GM18520 (cell line): ENCODE results near the gene LHX3.

Source experiments
- ATAC-seq: cut with Tn5 transposase; IDR thresholded peaks from one replicate; pipeline ENCODE4 v1.9.1; 2021; ENCODE audit not compliant: unreplicated experiment

The LHX3 gene

DNA sequence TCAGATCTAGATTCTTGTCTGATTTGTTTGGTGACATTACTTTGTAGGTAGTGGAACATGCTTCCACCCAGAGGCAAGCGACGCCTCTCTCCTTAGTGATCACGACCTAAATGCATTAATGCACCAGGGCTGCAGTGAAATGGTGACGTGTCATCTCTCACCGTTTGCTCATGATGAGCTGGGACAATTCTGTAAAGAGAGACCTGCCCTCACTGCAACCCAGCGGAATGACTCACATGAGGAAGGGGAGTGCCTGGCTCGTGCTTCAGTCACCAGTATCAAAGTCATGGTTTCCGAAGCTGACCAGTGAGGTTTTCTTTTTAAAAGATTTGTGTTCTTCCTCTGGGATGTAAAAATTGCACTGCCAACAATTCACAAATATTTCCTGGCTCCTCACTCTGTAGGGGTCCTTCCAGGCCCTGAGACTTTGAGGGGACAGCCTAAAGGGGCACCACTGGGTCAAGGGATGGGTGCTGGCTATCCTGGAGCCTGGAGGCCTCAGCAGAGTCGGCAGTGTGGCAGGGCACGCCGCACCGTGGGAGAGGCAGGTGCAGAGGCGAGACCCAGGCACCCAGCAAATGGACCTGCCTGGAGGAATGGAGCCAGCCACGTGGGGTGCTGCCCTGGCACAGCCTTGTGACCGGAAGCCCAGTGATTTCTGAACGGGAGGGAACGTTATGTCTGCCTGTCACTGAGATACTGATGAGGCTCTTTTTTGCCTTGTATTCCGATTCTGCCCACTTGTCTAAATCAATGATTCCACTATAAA, 23.4 kb upstream of the LHX3 start:
- ATAC-seq, result no peak

DNA sequence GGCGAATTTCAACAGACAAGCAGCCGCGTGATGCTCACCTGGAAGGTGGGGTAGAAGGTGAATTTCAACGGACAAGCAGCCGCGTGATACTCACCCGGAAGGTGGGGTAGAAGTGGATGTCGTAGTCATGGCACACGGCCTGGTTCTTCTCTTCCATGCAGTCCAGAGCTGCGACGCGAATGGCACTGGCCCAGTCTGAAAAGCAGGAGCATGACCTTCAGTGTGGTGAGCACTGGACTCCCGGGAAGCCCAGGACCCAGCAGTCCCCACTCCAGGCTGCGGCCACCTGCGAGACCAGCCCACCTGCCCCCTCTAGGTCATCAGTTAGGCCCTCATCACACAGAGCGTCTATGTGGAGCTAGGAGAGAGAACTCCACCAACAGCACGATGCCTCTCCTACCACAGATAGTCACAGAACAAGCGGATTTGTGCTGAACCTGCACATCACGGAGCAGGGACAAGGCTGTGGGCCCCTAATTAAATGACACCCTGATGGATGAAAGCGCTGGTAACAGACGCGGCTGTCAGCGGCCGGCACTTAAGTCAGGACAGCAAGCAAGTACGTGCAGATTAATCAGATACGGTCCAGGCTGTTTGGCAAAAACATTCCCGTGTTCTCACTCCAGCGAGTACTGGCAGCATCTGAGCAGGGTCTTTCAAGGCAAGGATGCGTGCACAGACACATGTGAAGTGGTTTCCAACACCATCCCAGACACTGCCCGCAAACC, 21.9 kb upstream of the LHX3 start:
- no peak for ATAC-seq

DNA sequence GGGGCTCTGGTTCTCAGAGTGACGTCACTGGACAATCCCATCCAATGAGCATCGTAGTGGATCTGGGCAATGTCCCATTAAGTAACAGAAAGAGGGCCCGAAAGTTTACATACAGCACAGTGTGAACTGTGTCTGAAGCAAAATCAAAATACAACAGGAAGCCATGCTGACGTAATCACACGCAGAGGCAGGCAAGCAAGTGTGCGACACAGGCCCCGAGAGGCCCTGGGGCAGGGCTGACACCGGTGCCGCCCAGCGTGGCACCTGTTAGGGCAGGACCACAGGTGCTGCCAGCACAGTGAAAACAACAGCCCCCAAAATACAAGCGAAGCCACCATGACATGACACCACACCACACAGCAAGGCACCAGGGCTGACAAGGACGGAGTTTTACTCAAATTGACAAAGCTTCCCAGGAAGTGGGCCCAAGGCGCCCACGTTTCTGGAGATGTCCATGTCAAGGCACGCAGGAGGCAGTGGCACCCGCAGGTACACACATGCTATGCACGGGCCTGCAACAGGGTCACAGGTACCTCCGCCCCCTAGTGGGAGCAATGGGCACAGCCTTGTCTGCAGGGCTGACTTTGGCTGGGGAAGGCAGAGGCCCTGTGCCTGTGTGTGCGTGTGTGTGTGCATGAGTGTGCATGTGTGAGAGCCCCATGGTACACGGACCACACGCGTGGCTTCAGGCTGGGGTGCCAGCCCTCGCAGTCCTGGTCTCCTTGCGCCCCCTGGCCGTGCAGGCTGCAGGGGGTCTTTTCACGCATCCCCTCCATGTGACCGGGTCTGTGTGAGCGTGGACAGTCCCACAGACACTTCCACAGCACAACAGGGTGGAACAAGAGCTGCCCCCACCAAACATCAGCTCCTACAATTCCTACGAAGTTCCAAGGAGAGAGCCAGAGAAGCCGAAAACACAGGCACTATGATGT, 21.1 kb upstream of the LHX3 start:
- ATAC-seq, result peak; percentile 41

DNA sequence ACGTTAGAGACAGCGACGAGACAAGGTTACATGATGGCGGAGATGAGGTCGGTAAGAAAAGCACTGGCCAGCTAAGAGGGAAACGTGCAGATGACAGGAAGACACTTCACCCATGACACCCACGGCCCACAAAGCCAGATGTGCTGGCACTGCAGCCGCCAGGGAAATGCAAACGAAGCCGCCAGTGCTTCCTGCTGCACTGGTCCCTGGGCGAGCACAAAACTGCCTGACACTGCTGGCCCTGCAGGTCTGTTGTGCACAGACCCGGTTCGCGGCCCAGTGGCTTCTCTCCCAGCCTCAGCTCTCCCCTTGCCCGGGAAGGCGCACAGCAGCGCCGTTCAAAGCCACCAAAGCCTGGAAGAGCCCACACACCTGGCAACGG, 20.4 kb upstream of the LHX3 start:
- peak; percentile 28 for ATAC-seq

DNA sequence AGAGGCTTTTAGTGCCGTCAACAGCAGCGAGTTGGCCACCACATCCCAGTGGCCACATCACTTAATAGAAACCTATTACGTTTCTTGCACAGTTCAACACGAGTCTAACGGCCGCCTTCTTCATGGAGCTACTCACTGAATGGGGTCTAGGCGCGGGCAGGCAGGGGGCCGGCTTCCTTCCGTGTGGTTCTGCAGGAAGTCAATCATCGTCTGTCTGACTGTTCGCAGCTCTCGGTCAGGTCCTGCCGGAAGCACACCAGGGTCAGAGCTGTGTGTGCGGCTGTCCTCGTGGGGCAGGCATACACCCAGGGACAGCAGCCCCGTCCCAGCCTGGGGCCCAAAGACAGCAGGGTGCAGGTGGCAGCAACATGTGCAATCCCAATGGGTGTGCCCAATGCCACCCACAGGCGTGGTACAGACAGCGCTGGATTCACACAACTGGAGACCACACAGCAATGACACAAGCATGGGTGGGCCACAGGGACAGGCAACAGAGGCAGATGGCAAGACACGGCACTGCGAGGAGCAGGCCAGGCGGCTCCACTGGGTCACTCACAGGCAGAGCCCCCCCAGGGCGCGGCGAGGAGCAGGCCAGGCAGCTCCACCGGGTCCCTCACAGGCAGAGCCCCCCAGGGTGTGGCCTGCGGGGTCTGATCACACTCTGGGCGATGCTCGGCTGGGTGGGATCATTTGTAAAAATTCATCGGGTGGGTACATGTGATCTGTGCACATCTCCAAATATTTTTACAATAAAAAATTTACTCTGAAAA, 19.1 kb upstream of the LHX3 start:
- no peak for ATAC-seq

DNA sequence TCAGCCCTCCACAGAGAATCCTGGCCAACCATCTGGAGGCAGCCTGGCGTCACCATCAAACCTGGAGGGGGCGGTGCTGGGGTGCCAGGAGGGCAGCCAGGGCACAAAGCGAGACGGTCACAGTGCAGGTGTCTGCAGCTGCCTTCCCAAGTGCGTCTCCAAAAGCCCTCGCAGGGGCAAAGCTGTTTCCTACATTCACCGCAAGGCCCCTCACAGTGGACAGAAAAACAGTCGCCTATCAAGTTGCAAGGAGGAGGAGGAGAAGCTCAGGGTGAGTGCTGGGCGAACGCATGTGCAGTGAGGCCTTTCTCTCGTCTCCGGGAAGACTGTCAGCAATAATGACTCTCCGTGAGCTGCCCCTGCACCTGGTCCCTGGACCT, 18.0 kb upstream of the LHX3 start:
- ATAC-seq, result no peak

DNA sequence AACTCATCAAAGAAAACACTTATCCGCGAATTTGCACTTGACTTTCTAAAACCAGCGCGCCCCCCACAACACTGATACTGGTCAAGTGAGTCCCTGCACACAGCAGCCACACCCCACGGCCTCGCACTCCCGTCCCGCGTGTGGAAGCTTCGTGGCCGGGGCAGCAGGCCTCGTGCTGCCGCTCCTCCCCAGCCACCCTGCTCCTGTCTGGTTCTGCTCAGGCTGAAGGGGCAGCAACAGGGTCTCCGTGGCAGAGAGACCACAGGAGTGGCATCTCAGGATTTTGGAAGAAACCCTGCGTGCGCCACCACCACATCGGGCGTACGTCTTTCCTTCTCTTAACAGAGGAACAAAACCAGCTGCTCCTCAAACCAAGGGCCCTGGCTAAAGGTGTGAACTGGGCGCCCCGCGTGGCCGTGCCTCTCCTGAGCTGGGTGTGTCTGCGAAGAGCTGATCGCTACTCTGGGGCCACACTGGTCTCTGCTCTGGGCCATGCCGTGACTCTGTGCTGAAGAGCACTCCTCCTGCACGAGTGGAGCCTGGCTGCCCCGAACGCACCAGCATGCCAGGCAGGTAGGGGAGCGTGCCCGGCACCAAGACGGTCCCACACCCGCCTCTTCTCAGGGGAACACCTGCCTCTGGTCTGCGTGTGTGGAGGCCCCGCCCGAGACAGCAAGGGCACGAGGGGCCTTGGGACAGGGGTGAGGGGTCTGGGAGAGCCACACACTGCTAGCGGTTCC, 17.4 kb upstream of the LHX3 start:
- ATAC-seq, result no peak

DNA sequence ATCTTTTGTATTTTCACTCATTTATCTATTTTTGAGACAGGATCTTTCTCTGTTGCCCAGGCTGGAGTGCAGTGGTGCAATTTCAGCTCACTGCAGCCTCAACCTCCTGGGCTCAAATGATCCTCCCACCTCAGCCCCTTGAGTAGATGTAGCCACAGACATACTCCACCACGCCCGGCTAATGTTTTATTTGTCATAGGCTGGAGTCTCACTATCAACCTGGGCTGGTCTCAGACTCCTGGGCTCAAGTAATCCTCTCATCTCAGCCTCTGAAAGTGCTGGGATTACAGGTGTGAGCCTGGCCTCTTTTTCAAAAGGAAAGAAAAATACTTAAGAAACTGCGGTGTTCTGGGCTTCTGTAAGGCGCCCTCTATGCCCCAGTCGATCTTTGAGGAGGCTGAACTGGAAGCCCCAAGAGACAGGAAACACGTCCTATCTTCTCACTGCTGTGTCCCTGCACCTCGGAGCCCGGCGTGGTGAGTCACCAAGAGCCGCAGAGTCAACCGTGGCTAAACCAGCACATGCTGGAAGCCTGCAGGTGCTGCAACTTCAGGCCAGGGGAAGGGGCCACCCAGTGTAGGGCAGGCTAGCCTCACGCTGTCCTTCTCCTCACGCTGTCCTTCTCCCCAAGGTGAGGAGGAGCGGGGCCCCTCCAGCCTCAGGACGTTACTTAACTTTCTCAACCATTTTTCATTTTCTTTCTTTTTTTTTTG, 15.2 kb upstream of the LHX3 start:
- no peak for ATAC-seq

DNA sequence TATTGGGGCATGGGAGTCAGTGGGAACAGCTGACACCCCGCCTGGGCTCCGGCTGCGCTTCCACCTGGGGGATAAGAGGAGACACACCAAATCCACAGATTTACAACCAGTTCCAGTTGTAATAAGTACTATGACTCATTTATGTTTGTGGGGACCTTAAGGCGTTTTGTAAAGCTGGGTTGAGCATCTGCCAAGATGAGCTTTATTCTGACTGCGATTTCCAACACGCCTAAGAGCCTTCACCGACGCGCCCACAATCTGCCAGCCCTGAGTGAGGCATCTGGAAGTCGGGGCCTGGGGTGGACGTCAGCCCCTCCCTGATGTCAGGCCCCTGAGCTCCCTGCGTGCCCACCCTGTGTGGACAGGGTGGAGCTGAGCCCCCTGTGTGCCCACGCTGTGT, 14.3 kb upstream of the LHX3 start:
- no peak for ATAC-seq

DNA sequence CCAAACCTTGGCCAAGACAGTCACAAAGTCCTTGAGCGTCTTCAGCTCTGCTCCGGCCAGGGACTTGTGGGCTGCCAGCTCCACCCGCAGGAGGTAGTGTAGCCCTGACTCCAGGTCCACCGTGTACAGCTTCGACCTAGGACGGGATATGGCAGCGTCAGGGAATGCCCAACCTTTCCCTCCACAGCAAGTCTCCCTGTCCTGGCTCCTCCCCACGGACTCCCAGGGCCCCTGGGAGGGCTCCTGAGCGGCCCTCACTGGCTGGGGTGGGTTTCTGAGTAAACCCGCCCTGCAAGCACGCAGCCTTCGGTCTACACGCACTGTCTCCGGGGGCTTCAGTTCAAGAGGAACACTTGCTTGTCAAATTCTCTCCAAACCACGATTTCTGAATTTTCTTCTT, 13.7 kb upstream of the LHX3 start:
- ATAC-seq, result no peak

DNA sequence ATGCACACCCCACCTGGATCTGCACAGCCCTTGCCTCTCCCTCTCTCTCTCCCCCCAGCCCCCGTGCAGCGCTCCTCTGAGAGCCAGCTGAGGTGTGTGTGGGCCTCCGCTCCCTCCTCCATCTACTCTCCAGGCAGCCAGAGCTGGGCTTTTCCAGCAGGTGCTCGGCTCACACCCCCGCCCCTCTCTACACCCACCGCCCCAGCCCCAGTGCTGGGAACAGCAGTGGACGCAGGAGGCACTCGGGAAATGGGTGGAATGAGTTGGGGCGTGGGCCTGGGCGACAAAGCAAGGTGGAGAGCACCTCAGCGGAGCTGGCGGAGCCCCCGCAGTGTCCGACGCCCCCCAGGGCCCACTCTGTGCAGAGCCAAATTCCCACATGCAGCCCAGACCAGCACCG, 13.3 kb upstream of the LHX3 start:
- no peak for ATAC-seq

DNA sequence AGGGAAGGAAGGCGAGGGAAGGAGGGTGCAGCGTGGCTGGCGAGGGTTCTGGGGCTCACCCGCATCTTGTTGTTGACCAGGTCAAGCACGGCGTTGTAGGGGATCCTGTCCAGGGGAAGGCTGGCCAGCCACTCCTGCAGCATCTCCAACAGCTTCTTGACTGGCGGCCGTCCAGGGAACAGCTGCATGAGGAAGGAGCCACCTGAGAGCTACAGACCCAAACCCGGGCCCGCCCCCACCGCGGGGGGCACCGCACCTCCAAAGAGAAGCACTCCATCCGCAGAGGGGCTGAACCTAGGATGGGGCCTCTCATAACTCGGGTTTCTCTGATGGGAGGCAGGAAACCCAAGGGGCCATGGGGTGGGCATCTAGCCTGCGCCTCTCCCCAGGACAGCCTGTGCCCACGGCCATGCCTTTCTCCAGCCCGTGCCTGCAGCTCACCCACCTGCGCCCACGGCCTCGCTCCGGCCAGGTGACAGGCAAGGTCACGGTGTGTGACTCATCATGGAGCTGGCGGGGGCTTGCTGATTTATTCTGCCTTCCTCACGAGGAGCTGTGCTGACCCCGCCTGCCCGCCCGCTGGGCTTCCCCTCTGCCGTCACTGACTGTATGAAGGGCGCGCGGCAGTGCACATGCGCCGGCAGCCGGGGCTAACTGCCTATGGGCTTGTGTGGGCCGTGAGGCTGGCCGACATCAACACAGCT, 11.8 kb upstream of the LHX3 start:
- ATAC-seq, result no peak

DNA sequence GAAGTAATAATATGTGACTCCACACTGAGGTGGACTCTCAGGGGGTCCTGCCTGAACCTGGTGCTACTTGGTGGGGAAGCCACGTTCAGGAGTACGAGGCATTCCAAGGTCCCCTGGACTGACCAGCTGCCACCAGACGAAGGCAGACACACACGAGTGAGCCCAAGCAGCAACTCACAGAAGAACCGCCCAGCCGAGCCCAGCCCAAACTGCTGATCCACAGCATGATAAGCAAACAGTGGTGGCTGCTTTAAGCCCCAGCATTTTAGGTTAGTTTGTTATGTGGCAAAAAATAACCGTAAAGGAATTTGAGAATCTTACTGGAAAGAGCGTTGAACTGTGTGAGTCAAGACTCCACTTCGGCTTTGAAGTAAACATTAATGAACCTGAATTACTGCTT, 8.8 kb upstream of the LHX3 start:
- no peak for ATAC-seq

DNA sequence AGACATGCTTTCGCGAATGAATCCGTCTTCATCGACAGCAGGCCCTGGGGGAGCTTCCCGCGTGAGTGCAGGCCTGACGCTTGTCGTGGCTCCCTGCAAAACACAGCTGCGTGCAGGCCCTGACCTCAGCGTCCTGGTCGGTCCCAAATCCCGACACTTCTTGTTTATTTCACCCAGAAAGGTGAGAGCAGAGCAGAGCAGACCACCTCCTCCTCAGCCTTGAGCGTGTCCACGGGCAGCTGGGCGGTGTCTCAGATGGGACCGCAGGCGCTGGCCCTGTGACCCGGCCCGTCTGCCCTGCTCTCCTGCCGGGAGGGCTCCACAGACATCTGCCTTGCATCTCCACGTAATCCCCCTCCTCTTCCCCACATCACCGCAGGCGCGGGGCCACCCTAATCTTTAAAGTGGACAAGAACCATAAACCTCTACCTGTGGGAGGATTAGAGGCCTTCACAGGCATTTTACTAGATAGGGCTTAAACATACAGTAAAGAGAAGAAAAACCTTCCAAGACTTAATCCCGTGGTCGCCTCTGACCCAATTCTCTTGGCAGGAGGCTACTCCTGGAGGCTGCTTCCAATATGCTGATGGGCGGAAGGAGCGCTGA, 7.5 kb upstream of the LHX3 start:
- ATAC-seq, result no peak

DNA sequence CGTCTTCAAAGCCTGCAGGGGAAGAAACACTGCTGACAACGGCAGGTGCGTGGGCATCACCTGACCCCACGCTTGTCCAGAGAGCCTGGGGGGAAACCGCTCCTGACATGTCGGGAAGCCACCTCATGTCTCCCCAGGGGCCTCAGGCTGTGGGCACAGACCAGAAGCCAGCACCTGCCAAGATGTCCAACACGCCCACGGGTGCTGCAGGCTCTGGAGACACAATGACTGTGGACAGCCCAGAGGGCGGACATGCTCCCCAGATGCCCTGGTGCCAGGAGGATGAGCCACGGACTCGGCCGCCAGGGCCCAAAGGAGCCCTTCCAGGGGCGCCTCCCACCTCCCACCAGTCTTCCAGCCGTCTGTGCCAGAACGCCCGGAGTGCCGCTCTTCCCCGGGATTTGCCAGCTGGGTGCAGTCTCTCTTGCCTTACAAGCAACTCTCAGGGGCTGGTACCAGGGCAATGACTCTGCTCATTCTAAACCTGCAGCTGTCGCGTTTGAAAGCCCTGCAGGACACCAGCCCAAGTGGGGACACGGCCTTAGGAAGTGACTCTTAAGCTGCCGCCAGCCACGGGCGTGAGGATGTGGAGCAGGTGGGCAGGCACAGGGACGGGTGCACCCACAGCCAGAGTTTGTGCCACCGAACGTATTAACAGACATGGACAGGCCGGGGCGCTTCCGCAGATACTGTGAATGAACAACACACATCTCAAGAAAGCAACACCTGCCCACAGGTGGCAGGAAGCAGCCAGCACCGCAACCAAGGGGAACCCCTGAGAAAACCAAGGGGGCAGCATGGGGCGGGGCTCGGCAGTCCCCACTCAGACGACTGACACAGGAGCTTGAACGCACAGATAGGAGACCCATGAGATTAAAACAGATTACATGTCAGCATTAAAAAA, 6.8 kb upstream of the LHX3 start:
- no peak for ATAC-seq

DNA sequence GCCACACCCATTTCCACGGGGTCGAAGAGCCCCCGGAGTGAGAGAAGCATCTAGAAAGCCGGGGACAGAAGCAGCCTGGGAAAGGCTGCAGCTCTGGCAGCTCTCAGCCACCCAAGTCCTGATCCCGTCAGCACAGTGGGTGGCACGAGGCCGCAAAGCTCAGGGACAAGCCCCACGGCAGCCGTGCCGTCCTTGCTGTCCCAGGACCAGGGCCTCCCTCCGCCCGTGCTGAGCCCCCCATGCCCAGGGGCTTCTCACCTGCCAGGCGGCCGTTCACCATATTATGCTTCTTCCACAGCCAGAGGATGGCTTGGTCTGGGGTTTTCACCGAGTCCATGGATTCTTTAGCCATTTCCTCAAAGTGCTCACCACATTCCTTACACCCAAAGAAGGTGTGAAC, 6.1 kb upstream of the LHX3 start:
- ATAC-seq, result no peak

DNA sequence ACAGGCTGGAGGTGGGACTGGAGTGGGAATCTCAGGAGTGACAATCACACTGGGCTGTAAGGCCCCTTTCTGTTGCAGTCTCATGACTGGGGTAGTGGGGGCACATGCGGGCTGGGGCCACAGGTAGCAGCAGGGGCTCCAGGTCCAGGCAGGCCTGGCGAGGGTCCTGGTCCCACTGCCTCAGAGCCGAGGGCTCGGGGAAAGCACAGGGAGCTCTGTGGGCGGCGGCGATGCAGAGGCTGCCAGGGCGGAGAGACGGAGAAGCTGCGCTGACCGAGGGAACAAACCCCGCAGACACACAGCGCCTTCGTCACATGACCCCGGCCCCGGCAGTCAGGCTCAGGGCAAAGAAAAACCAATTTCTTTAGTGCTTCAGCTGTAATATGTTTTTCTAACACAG, 5.3 kb upstream of the LHX3 start:
- ATAC-seq, result no peak

DNA sequence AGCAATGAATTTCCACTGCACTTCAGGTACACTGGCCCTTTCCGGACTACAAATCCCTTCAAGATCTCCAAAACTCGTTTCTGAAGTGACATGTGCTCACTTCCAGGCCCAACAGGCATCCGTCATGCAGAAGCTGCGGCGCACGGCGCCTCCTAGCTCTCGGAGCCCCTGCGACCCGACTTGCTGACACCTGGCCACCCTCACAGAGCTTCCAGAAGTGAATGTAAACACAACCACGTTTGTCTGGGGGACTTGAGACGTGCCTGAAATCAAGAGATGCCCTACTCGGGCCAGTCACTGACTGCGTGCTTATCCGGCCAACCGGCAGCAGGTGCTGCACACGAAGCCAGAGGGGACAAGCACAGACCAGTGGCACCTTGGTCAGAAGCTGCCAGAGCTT, 4.9 kb upstream of the LHX3 start:
- ATAC-seq, result no peak
